Lower leg skin (tissue), 3 donors: ENCODE measurements around the gene IBSP.

Source experiments
- POLR2A ChIP-seq, 2 donors: fragments of 450-650 bp; IDR thresholded peaks; one replicate each; pipeline ENCODE4 v1.6.1; 2016 to 2017; ENCODE audit warnings: antibody characterized with exemption in 2 of 2, mild to moderate bottlenecking in 1 of 2, moderate library complexity in 1 of 2
- TF ChIP-seq, protein P1 (sequence below), 3 donors: fragments of 450-650 bp; IDR thresholded peaks; one replicate each; pipeline ENCODE4 v1.5.1; 2016; ENCODE audit warnings: antibody characterized with exemption in 3 of 3, mild to moderate bottlenecking in 3 of 3, moderate library complexity in 2 of 3

DNA sequence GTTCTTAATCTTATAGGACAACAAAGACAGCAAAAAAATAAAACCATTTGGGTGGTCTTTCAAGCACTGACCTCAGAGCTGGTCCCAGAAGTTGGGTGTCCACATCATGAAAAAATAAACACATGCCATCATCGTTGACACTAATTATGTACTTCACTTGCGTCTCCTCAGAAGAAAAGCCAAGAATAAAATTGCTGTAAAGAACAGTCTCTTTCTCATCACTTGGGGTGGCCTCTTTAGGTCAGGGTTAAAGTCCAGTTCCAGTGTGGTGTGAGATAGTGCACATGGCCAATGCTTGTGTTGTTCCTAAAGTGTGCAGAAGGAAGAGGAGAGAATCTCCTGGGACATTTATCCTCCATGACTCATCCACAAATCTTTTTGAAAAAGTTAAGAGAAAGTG, 49.5 kb upstream of the IBSP start:
- TF ChIP-seq, protein P1, sequence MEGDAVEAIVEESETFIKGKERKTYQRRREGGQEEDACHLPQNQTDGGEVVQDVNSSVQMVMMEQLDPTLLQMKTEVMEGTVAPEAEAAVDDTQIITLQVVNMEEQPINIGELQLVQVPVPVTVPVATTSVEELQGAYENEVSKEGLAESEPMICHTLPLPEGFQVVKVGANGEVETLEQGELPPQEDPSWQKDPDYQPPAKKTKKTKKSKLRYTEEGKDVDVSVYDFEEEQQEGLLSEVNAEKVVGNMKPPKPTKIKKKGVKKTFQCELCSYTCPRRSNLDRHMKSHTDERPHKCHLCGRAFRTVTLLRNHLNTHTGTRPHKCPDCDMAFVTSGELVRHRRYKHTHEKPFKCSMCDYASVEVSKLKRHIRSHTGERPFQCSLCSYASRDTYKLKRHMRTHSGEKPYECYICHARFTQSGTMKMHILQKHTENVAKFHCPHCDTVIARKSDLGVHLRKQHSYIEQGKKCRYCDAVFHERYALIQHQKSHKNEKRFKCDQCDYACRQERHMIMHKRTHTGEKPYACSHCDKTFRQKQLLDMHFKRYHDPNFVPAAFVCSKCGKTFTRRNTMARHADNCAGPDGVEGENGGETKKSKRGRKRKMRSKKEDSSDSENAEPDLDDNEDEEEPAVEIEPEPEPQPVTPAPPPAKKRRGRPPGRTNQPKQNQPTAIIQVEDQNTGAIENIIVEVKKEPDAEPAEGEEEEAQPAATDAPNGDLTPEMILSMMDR (IDR thresholded peaks at IDR 0.05), result no peak
- TF ChIP-seq POLR2A (IDR thresholded peaks at IDR 0.05), result no peak
